ENCODE data around the gene GDF11. TPM values are rescaled to one million over a fixed set of nuclear protein-coding genes. Genes with fewer than 3 reads are reported as not detected.
A peak's percentile ranks its signal among the peaks of the same experiment; 100 is the strongest.

GDF11 gene
- total and polyA plus RNA-seq, 7 experiments from 2014 or later = 0.79 to 16.2 (median 6.9) TPM

DNA sequence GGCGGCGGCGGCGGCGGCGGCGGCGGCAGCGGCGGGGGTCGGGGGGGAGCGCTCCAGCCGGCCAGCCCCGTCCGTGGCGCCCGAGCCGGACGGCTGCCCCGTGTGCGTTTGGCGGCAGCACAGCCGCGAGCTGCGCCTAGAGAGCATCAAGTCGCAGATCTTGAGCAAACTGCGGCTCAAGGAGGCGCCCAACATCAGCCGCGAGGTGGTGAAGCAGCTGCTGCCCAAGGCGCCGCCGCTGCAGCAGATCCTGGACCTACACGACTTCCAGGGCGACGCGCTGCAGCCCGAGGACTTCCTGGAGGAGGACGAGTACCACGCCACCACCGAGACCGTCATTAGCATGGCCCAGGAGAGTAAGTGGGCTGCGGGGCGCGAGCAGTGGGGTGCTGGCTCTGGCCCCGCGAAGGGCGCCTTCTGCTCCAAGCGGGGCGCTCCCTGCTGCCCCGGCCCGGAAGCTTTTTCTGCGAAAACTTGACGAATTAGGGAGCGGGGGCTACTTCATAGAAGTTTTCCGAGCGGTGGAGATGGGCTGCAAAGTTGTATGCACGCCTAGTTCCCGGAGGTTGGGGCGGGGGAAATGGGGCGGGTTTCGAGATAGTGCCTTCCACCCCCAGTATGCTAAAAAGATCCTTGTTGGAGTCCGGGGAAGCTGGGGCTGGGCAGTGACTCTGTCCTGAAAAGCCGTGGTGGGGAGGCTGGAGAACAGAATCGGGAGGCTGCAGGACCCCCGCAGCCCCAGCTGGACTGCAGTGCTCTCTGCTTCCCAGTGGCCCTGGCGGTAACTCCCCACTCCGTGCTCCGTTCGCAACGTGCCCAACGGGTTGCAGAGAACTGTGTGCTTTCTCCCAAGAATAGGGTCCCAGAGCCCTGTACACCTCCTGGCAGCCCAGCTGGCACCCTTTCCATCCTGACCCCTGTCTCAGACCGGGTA, 751 bp downstream of the GDF11 start:
- peaks cover 27 to 50% (median 40%) of the 10 kb centered on the region in 7 donors for H3K4me1 Mint-ChIP-seq
- H3K4me3 Mint-ChIP-seq = peak overlapping the region; percentile 90 to 96 (median 94)
- ChIA-PET POLR2A (interaction anchor here (0.6 to 3.0 kb wide), 21 partner anchors 8 to 595 kb away, joined by 3 to 13 read pairs (median 4); partner anchors contain the start of genes IL23A, ORMDL2, PYM1 and RAB5B), CTCF (interaction anchor here (0.9 to 1.3 kb wide), 3 partner anchors 13 to 383 kb away, joined by 3 read pairs; no protein-coding TSS in a partner anchor)
- H3K9me3 ChIP-seq (ENCODE audit: control insufficient read depth in 2 of 3, low read length in 3 of 3) = no peaks in the 10 kb centered on the region
- peak overlapping the region; percentile 65 to 87 (median 83) for H3K27ac Mint-ChIP-seq
- ATAC-seq (peak; percentile 64), DNase-seq (peak in 7 of 9 donors; percentile 37 to 64 (median 47))
- H3K36me3 Mint-ChIP-seq = peaks cover 0 to 2% (median 0%) of the 10 kb centered on the region in 5 donors
- peaks cover 0 to 3% (median 0%) of the 10 kb centered on the region in 3 experiments for H3K36me3 ChIP-seq (ENCODE audit: control insufficient read depth in 2 of 3, insufficient read depth in 3 of 3, low read length in 3 of 3)
- peaks cover 0 to 8% (median 0%) of the 10 kb centered on the region in 5 donors for H3K27me3 Mint-ChIP-seq
- intact Hi-C loops (cut with micrococcal nuclease) = loop anchor here (1.0 kb wide), 3 partner anchors 74 to 298 kb away; partner anchors contain the start of genes RPS26 (in 1 of the 2) and SARNP (in 1 of the 2)
- peak overlapping the region; percentile 63 for H3K27ac ChIP-seq (ENCODE audit: low read depth, low read length)
- H3K4me3 ChIP-seq (ENCODE audit: low read length) = peak overlapping the region; percentile 78
- H3K9me3 Mint-ChIP-seq = no peaks in the 10 kb centered on the region
- peaks cover 5 to 19% of the 10 kb centered on the region in 2 donors for H3K4me1 ChIP-seq (ENCODE audit: control insufficient read depth in 2 of 2, insufficient read depth in 2 of 2, low read length in 2 of 2)
- no peaks in the 10 kb centered on the region for H3K27me3 ChIP-seq (ENCODE audit: control insufficient read depth in 2 of 2, insufficient read depth in 2 of 2, low read length in 2 of 2)

DNA sequence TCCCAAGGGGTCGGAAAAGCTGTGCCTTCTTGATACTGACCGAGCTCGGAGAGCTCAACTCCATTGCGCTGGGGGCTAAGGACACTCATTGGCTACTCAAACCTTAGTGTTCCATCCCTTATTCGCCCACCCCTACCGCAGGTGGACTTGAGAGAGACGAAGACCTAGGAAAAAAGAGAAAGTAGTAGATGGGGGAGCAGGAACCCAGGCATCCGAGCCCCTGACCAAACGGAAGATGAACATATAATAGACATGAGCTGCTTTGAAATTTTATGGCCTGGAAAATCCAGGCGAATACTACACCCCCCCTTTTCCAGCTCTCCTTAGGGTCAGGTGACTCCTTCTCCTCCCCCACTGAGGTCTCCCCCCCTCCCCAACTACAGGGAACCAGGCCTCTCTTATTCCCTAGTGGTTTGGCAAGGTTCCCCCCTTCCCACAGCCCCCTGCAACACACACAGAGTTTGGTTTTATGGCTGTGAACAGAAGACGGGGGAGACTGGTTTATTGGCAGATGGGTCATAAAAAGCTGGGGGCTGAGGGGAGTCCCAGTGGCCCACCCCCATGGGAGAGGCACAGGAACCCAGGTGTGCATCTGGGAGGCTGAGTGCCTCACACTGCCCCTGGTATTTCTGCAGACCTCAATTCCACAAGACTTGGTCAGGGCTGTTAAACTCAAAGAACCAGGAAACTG, 1.6 kb downstream of the GDF11 start:
- no peak for DNase-seq
- intact Hi-C loops (cut with micrococcal nuclease) = loop anchor here in 1 of 2 donors (1.0 kb wide), 1 partner anchor 73 kb away; the partner anchor contains the start of gene SARNP
- Mint-ChIP-seq H3K4me1 (peaks cover 31 to 46% (median 43%) of the 10 kb centered on the region in 7 donors), H3K9me3 (no peaks in the 10 kb centered on the region), H3K36me3 (peaks cover 0 to 6% (median 5%) of the 10 kb centered on the region in 5 donors), H3K27me3 (peaks cover 0 to 8% (median 0%) of the 10 kb centered on the region in 5 donors), H3K4me3 (peak overlapping the region; percentile 90 to 96 (median 94)), H3K27ac (peak overlapping the region; percentile 30 to 87 (median 83))
- no peaks in the 10 kb centered on the region for H3K27me3 ChIP-seq (ENCODE audit: control insufficient read depth in 2 of 2, insufficient read depth in 2 of 2, low read length in 2 of 2)
- H3K9me3 ChIP-seq (ENCODE audit: control insufficient read depth in 2 of 3, low read length in 3 of 3) = no peaks in the 10 kb centered on the region
- peaks cover 0 to 8% (median 0%) of the 10 kb centered on the region in 3 experiments for H3K36me3 ChIP-seq (ENCODE audit: control insufficient read depth in 2 of 3, insufficient read depth in 3 of 3, low read length in 3 of 3)
- ChIA-PET POLR2A (interaction anchor here (0.8 to 3.0 kb wide), 10 partner anchors 9 to 299 kb away, joined by 3 to 13 read pairs (median 6); partner anchors contain the start of genes ORMDL2, RAB5B and SARNP), CTCF (interaction anchor here (0.5 to 1.3 kb wide), 4 partner anchors 12 to 195 kb away, joined by 3 to 4 read pairs (median 3); no protein-coding TSS in a partner anchor)
- peak overlapping the region; percentile 63 for H3K27ac ChIP-seq (ENCODE audit: low read depth, low read length)
- ATAC-seq = no peak
- peak overlapping the region; percentile 78 for H3K4me3 ChIP-seq (ENCODE audit: low read length)
- H3K4me1 ChIP-seq (ENCODE audit: control insufficient read depth in 2 of 2, insufficient read depth in 2 of 2, low read length in 2 of 2) = peaks cover 5 to 19% of the 10 kb centered on the region in 2 donors

DNA sequence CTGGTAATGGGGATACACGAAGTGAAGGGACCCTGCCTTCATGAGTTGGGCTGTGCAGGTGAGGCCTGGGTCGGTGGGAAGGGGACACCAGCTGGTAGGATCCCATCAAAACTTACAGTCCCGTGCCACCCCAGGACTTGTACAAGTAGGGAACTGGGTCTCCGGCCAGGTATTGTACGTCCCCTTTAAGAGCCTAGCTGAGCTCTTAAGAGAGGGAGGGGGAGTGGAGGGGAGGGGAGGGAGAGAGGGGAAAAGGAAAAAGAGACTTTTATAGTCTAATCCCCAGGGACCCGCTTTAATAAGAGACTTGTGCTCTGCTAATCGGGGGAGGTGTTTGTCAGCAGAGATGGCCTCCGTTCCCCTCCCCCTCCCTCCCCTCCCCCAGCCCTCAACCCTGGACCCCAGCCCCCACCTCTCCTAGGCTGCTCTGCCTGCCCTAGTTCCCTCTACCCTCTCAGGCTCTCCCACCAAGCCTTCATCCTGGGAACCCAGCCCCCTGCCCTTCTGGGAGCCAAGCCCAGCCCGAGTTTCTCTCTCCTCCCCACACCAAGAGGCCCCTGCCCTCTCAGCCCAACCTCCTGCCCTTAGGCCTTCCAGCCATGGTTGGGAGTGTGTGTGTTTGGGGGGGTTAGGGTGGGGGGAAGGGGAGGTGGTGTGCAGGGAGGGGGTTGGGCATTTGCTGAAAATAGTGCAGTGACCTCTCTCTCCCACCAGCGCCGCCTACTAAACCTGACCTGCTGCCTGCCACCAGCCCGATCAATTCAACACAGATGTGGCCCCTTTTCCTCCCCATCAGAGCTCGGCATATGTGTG, 2.6 kb downstream of the GDF11 start:
- H3K4me3 ChIP-seq (ENCODE audit: low read length) = no peak overlapping the region
- DNase-seq (no peak), ATAC-seq (no peak)
- peak overlapping the region; percentile 46 to 96 (median 93) for H3K4me3 Mint-ChIP-seq
- peaks cover 0 to 18% (median 0%) of the 10 kb centered on the region in 3 experiments for H3K36me3 ChIP-seq (ENCODE audit: control insufficient read depth in 2 of 3, insufficient read depth in 3 of 3, low read length in 3 of 3)
- H3K9me3 ChIP-seq (ENCODE audit: control insufficient read depth in 2 of 3, low read length in 3 of 3) = no peaks in the 10 kb centered on the region
- intact Hi-C loops (cut with micrococcal nuclease) = no loop called here
- ChIA-PET POLR2A (interaction anchor here (1.0 to 3.0 kb wide), 5 partner anchors 8 to 298 kb away, joined by 3 to 13 read pairs (median 5); partner anchors contain the start of gene RAB5B), CTCF (interaction anchor here (0.5 to 1.1 kb wide), 4 partner anchors 11 to 194 kb away, joined by 3 to 5 read pairs (median 4); partner anchors contain the start of gene BLOC1S1)
- H3K27ac ChIP-seq (ENCODE audit: low read depth, low read length) = peak overlapping the region; percentile 63
- H3K27me3 ChIP-seq (ENCODE audit: control insufficient read depth in 2 of 2, insufficient read depth in 2 of 2, low read length in 2 of 2) = no peaks in the 10 kb centered on the region
- no peaks in the 10 kb centered on the region for H3K9me3 Mint-ChIP-seq
- H3K36me3 Mint-ChIP-seq = peaks cover 0 to 6% (median 5%) of the 10 kb centered on the region in 5 donors
- H3K27ac Mint-ChIP-seq = peak overlapping the region in 8 of 9 donors; percentile 67 to 87 (median 81)
- H3K4me1 ChIP-seq (ENCODE audit: control insufficient read depth in 2 of 2, insufficient read depth in 2 of 2, low read length in 2 of 2) = peaks cover 5 to 19% of the 10 kb centered on the region in 2 donors
- peaks cover 0 to 8% (median 0%) of the 10 kb centered on the region in 5 donors for H3K27me3 Mint-ChIP-seq
- H3K4me1 Mint-ChIP-seq = peaks cover 31 to 46% (median 43%) of the 10 kb centered on the region in 7 donors

DNA sequence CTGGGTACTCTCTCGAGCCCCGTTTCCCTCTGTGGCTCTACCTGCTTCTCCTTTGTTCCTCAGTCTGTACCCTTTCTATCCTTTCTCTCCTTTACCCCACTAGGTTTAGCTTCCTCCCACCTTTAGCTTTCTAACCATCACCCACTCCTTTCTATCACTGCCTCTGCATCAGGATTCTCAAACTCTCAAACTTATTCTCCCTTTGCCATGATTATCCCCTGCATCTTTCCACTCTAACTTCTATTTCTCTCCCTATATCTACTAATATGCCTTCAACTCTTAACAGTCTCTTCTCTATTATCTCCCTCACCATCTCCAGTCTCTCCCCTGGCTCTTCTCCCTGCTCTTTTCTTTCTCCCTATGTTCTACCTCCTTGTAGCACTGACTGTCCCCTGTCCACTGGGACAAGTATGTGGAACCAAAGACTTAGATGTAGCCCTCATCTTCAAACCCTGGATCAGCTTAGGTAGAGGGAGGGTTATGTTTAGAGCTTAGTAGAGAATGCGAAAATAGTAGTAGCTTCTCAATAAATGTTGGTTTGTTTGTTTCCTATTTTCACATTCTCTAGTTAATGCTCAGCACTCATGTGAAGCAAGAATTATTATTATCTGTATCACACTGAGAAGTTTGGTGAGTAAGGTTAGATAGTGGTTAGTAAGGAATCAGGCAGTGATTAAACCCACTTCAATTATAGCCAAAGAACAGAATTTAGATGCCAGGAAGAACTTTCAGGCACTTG, 3.4 kb downstream of the GDF11 start:
- Mint-ChIP-seq H3K36me3 (peaks cover 0 to 9% (median 6%) of the 10 kb centered on the region in 5 donors), H3K27ac (peak overlapping the region; percentile 13 to 78 (median 69)), H3K27me3 (peaks cover 0 to 8% (median 0%) of the 10 kb centered on the region in 5 donors), H3K9me3 (no peaks in the 10 kb centered on the region), H3K4me1 (peaks cover 31 to 46% (median 43%) of the 10 kb centered on the region in 7 donors), H3K4me3 (peak overlapping the region; percentile 5 to 96 (median 30))
- intact Hi-C loops (cut with micrococcal nuclease) = no loop called here
- ATAC-seq (no peak), DNase-seq (no peak)
- Histone ChIP-seq H3K27me3 (ENCODE audit: control insufficient read depth in 2 of 2, insufficient read depth in 2 of 2, low read length in 2 of 2) (no peaks in the 10 kb centered on the region), H3K27ac (ENCODE audit: low read depth, low read length) (peak overlapping the region; percentile 63), H3K36me3 (ENCODE audit: control insufficient read depth in 2 of 3, insufficient read depth in 3 of 3, low read length in 3 of 3) (peaks cover 0 to 26% (median 3%) of the 10 kb centered on the region in 3 experiments), H3K9me3 (ENCODE audit: control insufficient read depth in 2 of 3, low read length in 3 of 3) (no peaks in the 10 kb centered on the region), H3K4me3 (ENCODE audit: low read length) (no peak overlapping the region), H3K4me1 (ENCODE audit: control insufficient read depth in 2 of 2, insufficient read depth in 2 of 2, low read length in 2 of 2) (peaks cover 5 to 19% of the 10 kb centered on the region in 2 donors)
- POLR2A ChIA-PET = interaction anchor here (0.6 to 1.0 kb wide), 4 partner anchors 10 to 305 kb away, joined by 3 read pairs; no protein-coding TSS in a partner anchor
- CTCF ChIA-PET = interaction anchor here (0.5 to 2.5 kb wide), 6 partner anchors 8 to 209 kb away, joined by 3 to 14 read pairs (median 3); partner anchors contain the start of gene BLOC1S1

DNA sequence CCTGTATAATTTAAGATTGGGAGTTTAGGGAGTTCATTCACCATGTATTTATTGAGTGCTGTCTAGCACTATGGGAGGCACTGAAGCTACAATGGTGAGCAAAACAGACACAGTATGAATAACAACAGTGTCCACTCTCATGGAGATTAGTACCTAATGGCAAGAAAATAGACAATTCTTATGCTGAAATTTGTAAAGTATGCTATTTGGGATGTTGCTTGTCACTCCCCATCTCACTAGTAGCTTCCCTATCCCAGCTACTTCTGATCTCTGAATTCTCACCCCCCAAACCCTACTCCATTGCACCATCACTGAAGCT, 4.0 kb downstream of the GDF11 start:
- peaks cover 0 to 9% (median 6%) of the 10 kb centered on the region in 5 donors for H3K36me3 Mint-ChIP-seq
- Histone ChIP-seq H3K27ac (ENCODE audit: low read depth, low read length) (peak overlapping the region; percentile 63), H3K36me3 (ENCODE audit: control insufficient read depth in 2 of 3, insufficient read depth in 3 of 3, low read length in 3 of 3) (peaks cover 0 to 31% (median 4%) of the 10 kb centered on the region in 3 experiments), H3K27me3 (ENCODE audit: control insufficient read depth in 2 of 2, insufficient read depth in 2 of 2, low read length in 2 of 2) (no peaks in the 10 kb centered on the region), H3K4me3 (ENCODE audit: low read length) (no peak overlapping the region), H3K9me3 (ENCODE audit: control insufficient read depth in 2 of 3, low read length in 3 of 3) (no peaks in the 10 kb centered on the region), H3K4me1 (ENCODE audit: control insufficient read depth in 2 of 2, insufficient read depth in 2 of 2, low read length in 2 of 2) (peaks cover 5 to 19% of the 10 kb centered on the region in 2 donors)
- no peak for ATAC-seq
- POLR2A ChIA-PET = interaction anchor here (0.6 to 1.2 kb wide), 5 partner anchors 31 to 304 kb away, joined by 3 to 4 read pairs (median 3); partner anchors contain the start of gene BLOC1S1
- CTCF ChIA-PET = interaction anchor here (0.5 to 2.5 kb wide), 7 partner anchors 9 to 209 kb away, joined by 3 to 14 read pairs (median 3); partner anchors contain the start of gene BLOC1S1
- H3K27me3 Mint-ChIP-seq = peaks cover 0 to 5% (median 0%) of the 10 kb centered on the region in 5 donors
- no peak for DNase-seq
- H3K27ac Mint-ChIP-seq = peak overlapping the region in 8 of 9 donors; percentile 32 to 78 (median 71)
- no peaks in the 10 kb centered on the region for H3K9me3 Mint-ChIP-seq
- peaks cover 31 to 46% (median 41%) of the 10 kb centered on the region in 7 donors for H3K4me1 Mint-ChIP-seq
- no peak overlapping the region for H3K4me3 Mint-ChIP-seq
- intact Hi-C loops (cut with micrococcal nuclease) = no loop called here

Data from naive thymus-derived CD4-positive, alpha-beta T cell (primary cell).